Activated gamma-delta T cell treated with anti-CD3 and anti-CD28 coated beads, Interleukin-2, amount 50 U/mL, for 16 hours (primary cell): ENCODE data around the gene BAX.

Source experiments
- DNase-seq: peaks from one replicate; pipeline ENCODE4 v3.0.0-alpha.2; 2020; ENCODE audit warnings: low read depth

BAX gene

DNA sequence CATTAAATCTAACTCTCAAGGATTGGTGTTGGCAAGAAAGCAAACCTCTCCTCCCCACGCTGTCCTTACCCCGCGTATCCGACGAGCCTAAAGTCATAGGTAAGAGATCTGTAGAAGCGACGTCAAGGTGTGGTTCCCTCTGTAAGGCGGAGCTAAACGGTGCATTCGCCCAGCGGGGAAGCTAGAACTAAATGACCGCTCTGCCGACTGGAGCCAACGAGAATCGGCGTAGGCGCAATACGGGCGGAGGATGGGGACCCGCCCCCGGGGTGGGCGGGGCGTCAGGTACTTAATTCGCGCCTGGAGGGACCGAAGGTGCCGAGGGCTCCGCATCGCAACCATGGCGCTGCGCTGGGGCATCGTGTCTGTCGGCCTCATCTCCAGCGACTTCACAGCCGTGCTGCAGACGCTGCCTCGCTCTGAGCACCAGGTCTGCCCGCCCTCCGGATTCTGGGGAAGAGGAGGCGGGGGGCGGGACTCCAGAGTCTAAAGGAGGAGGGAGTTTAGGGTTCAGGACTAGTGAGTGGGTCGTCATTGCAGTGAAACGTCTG lies 21.2 kb upstream of the BAX start, which contains the start of gene DHDH:
TSS of gene DHDH (plus strand) at position 318 of the 551 bp plus-strand sequence. CDS start at position 341, 23 bp downstream.
- DNase-seq: peak; percentile 69

DNA sequence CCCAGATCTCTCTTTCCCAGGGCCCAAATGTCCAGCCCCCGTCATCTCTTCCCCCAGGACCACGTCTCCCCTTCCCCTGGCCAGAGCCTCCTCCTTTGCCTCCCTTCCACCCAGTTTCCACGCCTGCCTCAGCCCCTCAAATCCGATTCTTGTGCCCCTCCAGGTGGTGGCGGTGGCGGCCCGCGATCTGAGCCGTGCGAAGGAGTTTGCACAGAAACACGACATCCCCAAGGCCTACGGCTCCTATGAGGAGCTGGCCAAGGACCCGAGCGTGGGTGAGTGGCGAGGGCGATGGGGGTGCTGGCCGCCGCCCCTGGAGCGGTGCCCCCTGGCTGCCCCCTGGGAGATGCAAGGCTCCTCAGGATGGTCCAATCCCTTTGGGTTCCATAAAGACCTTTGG lies 19.8 kb upstream of the BAX start:
- no peak for DNase-seq

DNA sequence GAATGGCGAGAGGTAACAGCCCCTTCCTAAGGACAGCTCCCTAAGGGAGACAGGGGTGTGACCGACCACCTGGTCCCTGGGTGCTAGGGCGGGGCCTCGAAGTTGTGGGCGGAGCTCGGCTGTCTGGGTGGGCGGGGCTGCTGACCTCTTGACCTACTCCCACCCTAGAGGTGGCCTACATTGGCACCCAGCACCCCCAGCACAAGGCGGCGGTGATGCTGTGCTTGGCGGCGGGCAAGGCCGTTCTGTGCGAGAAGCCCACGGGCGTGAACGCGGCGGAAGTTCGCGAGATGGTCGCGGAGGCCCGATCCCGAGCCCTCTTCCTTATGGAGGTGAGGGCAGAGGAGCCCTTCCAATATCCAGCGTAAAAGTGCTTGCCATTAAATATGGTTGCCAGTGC lies 18.8 kb upstream of the BAX start:
- DNase-seq: no peak

DNA sequence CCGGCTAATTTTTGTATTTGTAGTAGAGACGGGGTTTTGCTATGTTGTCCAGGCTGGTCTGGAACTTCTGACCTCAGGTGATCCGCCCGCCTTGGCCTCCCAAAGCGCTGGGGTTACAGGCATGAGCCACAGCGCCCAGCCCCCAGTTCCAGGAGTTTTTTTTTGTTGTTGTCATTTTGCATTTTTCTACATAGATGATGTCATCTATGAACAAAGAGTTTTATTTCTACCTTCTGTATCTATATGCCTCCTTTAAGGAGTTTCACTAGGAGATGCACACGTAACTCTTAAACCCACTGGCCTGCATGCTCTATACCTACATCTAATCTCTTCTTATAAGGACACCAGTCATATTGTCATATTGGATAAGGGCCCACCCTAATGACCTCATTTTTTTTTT lies 16.4 kb upstream of the BAX start:
- no peak for DNase-seq

DNA sequence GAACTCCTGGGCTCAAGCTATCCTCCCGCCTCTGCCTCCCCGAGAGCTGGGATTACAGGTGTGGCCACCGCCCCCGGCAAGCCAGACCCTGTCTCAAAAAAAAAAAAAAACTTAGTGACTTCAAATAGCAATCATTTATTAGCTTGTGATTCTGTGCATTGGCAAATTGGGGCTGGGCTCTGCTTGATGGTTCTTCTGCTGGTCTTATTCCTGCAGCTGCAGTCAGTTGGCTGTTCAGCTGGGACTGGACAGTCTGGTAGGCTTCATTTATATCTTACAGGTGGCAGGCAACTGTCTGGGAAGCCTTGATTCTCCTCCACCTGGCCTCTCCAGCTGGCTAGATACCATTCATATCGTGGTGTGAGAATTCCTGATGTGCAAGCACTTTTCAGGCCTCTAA lies 13.8 kb upstream of the BAX start:
- DNase-seq: no peak

DNA sequence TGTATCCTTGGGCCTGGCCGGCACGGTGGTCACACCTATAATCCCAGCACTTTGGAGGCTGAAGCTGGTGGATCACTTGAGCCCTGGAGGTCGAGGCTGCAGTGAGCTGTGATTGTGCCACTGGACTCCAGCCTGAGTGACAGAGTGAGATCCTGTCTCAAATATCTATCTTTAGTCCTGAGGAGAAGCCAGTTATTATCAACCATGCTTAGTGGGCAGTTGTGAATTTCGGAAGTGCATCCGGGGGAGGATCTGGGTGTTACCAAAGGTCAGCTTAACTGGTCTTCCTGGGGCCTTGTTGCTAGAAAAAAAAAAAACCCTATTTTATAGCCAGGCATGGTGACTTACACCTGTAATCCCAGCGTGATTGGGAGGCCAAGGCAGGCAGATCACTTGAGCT lies 11.6 kb upstream of the BAX start:
- DNase-seq: no peak

DNA sequence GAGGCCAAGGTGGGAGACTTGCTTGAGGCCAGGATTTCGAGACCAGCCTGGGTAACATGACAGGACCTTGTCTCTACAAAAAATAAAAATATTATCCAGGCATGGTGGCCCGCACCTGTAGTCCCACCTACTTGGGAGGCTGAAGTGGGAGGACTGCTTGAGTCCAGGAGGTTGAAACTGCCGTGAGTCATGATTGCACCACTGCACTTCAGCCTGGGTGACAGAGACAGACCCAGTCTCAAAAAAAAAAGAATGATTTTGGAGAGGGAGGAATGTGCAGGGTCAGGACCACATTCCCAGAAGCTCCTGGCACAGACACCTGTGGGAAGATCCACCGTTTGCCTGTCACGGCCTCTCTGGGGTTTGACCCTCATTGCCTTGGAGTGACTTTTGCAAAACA lies 9.3 kb upstream of the BAX start:
- DNase-seq: no peak

DNA sequence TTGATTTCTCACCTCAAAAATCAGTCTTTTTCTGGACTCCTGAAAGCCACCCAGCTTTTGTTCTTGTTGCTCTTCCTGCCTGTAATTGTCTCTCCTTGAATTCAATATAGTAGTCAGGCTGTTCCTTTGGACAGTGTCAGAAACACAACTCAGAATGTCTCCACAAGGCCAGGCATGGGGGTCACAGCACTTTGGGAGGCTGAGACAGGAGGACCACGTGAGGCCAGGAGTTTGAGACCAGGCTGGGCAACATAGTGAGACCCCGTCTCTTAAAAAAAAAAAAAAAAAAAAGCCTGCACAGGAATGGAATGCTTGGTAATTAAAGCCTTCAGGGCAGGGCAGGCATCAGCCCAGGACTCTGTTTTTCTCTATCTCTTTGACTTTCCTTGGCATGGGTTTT lies 8.9 kb upstream of the BAX start:
- no peak for DNase-seq

DNA sequence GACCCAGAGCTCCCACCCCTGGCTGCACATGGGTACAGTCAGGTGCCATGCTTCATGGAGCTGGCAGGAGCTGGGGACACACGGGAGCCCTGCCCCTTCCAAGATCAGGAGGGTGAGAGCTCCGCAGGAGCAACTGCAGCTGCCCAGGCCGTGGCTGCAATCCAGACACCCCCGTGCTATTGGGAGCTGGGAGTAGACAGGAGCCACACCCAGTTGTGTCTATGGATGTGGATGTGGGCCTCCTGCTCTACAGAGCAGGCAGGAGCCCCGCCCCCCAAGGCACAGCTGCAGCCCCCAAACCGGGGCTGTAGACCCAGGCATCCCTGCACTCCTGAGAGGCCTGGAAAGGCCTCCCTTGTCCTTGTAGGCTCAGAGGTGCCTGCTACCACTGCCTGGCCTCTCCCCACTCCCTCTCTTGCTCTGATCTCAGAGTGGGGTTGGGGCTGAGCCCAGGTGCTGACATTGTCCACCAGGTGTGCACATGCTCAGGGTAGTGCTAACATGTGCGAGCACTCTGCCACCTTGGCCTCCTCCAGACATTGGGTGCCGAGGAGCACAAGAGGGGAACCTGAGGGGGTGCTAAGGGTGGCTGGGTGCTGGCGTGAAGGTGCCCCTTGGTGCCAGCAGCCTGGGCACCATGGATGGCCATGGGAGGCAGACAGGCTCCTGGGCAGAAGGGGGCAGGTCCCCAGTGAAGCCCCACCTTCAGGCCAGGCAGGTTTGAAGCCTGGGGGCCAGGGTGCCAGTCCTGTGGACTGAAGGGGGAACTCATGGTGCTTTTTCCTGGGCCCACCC lies 8.0 kb upstream of the BAX start:
- no peak for DNase-seq

DNA sequence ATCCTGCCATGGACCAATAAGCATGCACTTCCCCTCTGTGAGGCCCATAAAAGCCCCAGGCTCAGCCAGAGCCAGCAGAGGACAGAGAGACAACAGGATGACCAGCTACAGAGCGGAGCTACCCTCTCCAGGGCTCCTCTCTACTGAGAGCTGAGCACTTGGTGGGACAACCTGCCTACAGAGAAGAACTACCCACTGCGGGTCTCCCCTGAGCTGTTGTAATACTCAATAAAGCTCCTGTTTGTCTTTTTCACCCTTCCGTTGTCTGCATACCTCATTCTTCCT lies 7.5 kb upstream of the BAX start:
- no peak for DNase-seq

DNA sequence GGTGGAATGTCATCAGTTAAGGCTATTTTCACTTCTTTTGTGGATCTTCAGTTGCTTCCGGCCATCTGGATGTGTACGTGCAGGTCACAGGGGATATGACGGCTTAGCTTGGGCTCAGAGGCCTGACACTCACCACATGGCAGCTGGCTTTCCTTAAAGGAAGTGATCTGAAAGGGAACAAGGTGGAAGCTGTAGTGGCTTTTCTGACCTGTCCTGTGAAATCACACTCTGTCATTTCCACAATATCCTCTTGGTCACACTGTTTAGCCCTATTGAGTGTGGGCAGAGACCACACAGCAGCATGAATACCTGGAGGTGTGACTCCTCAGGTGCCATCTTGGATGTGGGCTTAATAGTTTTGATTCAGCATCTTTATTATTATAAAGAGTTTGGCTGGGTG lies 4.5 kb upstream of the BAX start:
- DNase-seq: no peak

DNA sequence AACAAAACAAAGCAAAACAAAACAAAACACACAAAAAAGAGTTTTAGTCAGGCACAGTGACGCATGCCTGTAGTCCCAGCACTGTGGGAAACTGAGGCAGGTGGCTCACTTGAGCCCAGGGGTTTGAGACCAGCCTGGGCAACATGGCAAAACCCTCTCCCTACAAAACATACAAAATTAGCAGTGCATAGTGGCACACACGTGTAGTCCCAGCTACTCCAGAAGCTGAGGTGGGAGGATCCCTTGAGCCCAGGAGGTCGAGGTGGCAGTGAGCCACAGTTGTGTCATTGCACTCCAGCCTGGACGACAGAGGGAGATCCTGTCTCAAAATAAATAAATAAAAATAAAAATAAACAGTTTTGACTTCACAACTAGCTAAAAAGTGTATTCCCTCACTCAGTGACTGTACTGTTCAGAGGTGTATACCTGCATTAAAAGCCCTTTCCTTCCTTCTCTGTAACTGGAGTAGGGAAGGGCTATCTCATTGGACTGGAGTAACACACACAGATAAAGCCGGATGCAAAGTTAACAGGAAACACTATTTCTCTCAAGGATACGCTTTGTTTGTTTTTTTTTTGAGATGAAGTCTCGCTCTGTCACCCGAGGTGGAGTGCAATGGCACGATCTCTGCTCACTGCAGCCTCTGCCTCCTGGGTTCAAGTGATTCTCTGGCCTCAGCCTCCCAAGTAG lies 3.7 kb upstream of the BAX start:
- DNase-seq: no peak

DNA sequence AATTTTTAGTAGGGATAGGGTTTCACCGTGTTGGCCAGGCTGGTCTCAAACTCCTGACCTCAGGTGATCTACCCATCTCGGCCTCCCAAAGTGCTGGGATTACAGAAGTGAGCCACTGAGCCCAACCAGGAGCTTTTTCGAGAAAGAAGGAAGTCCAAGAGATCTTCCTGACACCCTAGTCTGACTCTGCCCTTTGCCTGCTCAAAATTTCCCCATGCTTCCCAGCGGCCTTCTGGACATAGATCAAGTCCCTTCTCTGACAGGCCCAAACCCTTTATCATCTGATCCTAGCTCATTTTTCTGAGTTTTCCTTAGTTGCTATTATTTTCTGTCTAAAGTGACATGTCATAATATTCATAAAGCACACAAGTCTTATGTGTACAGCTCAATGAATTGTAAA lies 1.5 kb upstream of the BAX start:
- no peak for DNase-seq

DNA sequence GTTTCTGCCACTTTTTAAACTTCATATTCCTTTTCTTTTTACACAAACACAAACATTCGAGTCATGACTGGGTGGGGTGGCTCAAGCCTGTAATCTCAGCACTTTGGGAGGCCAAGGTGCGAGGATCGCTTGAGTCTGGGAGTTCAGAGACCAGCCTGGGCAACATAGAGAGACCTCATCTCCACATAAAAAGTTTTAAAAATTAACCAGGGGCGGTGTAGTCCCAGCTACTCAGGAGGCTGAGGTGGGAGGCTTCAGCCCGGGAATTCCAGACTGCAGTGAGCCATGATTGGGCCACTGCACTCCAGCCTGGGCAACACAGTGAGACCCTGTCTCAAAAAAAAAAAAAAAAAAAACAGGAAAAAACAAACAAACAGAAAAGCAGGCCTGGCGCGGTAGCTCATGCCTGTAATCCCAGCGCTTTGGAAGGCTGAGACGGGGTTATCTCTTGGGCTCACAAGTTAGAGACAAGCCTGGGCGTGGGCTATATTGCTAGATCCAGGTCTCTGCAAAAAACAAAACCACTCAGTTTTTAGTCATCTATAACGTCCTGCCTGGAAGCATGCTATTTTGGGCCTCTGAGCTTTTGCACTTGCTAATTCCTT lies 583 bp upstream of the BAX start:
- DNase-seq: no peak

DNA sequence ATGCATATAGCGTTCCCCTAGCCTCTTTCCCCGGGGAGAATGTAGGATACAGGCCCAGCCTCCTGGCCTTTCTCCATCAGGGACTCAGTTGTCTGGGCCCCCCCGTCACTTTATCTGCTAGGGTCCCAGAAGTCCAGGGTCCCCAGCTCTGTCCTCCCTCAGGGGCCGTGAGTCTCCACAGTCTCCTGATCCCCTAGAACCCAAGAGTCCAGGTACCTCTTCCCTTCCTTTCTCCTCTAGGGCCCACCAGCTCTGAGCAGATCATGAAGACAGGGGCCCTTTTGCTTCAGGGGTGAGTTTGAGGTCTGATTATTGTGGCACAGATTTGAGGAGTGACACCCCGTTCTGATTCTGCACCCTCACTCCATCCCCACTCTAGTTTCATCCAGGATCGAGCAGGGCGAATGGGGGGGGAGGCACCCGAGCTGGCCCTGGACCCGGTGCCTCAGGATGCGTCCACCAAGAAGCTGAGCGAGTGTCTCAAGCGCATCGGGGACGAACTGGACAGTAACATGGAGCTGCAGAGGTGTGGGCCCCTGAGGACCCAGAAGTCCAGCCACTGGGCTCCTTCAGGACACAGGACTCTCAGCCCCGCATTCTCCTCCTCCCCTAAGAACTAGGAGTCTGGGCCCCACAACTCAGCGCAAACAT lies 758 bp downstream of the BAX start:
- DNase-seq: no peak

DNA sequence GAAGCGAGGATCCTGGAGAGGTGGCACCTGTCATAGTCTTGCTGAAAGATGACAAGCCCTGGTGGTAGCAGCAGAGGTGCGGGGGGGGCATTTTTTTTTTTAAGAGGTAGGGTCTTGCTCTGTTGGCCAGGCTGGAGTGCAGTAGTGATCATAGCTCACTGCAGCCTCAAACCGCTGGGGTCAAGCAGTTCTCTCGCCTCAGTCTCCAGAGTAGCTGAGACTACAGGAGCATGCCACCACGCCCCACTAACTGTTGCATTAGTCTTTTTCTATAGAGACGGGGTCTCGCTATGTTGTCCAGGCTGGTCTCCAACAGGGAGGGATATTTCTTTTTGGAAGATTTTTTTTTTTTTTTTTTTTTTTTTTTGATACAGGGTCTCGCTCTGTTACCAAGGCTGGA lies 3.3 kb downstream of the BAX start:
- no peak for DNase-seq

DNA sequence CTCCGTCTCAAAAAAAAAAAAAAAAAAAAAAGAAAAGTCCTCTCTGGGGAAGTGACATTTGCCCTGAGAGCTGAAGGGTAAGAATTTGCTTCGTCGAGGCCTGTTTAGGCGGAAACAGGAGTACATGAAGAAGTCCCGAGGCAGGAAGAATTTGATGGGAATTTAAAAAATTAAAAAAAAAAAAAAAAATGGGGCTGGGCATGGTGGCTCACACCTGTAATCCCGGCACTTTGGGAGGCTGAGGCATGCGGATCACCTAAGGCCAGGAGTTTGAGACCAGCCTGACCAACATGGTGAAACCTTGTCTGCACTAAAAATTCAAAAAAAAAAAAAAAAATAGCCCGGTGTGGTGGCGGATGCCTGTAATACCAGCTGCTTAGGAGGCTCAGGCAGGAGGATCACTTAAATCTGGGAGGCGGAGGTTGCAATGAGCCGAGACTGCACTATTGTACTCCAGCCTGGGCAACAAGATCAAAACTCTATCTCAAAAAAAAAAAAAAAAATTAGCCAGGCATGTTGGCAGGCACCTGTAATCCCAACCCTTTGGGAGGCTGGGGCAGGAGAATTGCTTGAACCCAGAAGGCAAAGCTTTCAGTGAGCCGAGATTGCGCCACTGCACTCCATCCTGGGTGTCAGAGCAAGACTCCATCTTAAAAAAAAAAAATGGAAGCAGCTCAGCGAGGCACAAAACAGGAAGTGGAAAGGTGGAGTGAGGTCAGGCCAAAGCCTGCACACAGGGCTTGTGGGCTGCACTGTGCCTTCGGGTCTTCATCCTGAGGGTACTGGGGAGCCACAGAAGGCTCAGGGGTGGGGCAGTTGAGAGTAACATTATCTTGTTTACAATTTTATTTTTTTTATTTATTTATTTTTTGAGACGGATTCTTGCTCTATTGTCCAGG lies 4.9 kb downstream of the BAX start:
- no peak for DNase-seq

DNA sequence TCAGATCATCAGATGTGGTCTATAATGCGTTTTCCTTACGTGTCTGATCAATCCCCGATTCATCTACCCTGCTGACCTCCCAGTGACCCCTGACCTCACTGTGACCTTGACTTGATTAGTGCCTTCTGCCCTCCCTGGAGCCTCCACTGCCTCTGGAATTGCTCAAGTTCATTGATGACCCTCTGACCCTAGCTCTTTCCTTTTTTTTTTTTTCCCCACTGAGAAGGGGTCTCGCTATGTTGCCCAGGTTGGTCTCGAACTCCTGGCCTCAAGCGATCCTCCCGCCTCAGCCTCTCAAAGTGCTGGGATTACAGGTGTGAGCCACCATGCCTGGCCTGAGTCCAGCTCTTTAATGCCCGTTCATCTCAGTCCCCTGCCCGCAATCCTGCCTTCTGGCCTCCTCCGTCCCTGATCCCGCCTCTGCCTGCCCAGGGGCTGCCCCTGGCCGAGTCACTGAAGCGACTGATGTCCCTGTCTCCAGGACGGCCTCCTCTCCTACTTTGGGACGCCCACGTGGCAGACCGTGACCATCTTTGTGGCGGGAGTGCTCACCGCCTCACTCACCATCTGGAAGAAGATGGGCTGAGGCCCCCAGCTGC lies 6.5 kb downstream of the BAX start:
- no peak for DNase-seq

DNA sequence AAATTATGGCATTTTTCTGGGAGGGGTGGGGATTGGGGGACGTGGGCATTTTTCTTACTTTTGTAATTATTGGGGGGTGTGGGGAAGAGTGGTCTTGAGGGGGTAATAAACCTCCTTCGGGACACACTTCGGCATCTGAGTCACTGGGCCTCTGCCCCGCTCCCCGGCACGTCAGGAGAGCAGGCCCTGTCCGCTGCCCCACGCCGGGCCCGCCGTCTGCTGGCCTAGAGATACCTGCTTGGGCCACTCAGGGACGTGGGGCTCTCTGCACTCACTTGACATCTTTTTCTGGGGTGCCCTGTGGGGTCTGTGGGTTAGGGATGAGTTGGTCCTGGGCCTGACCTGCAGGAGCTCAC lies 7.0 kb downstream of the BAX start:
- DNase-seq: no peak

DNA sequence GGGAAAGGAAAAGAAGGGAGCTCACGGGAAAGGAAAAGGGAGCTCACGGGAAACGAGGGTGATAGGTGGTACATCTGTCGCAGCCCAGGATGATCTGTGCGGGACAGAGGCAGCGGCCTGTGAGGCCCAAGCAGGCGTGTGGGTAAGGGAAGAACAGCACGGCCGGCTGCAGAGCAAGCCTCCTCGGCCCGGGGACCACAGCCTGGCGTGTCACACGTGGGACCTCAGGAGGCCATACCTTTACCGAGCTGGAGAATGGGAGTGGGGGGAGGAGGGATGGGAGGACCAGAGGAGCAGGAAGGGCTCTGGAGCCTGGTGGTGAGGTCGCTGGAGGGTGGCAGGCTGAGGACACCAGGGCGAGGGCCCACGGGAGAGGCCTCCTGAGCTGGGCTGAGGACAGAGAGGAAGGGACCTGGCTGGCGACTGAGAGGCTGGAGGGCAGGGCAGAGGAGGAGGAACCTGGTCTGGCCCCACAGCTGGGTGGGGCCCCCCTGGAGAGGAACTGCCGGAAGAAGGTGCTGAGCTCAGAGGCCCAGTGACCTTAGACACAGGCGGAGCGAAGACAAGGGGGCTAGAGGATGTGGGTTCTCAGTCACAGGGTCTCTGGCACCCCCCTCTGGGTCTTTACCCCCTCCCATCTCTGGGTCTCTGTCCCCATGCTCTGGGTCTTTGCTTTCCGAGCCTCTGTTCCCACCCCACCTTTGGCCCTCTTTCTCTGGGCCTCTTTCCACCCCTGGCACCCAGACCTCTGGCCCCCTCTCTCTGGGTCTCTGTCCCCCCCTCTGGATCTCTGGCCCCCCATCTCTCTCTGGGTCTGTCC lies 7.6 kb downstream of the BAX start:
- DNase-seq: no peak

DNA sequence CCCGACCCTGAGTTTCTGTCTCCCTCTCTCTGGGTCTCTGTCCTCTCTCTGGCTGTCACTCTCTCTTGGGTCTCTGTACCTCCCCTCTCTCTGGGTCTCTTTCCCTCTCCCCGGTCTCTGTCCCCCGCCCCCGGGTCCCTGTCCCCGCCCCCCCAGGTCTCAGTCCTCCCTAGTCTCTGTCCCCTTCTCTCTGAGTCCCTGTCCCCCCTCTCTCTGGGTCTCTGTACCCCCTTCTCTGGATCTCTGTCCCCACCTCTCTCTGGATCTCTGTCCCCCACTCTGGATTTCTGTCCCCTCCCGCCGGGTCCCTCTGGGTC lies 8.1 kb downstream of the BAX start:
- no peak for DNase-seq
